ENCODE measurements around the gene ABCA6. TPM values are rescaled to one million over a fixed set of nuclear protein-coding genes. Genes with fewer than 3 reads are reported as not detected.
A peak's percentile ranks its signal among the peaks of the same experiment; 100 is the strongest.

The ABCA6 gene
- total and polyA plus RNA-seq, 9 of the 15 experiments (the other 6 are each of a cell fraction or from before 2014, with no cell fraction given), result 0.06 to 0.73 (median 0.15) TPM

DNA sequence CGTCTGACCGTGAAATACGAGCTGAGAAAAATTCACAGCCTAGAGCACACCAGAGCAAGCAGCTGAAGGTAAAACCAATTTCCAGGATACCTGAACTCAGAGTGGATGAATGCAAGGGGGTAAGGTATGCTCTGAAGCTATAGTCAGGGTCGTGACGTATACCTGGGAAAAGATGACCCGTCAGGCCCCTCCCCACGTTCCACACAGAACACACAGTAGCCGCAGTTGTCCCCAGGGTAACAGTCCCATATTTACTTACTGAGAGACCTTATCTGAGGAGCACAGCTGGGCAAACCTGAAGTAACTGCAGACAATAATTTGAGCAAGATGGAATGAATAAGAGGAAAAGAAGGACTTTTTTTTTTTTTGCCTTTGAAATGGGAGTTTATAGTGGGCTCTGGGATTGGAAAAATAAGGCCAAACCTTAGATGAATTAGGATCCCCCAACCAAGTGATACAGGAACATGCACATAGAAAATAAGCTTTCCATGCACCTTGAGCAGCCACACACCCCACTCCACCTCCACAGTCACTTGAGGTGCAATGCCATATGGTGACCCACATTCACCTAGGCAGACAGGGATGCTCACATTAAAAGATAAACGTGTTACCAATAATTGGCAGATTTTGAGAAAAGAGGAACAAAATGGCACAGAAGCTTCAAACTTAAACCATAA is 38.0 kb downstream of the ABCA6 start (continued):
- TF ChIP-seq ZBTB40 (IDR thresholded peaks at IDR 0.05) (peak; percentile 9; the same call in 1 of the 2 replicates), ZBTB40 (CRISPR knock-in tag; IDR thresholded peaks at IDR 0.05) (no peak), ZNF121 (CRISPR knock-in tag; conservative IDR thresholded peaks at IDR 0.05) (no peak), SMAD2 (IDR thresholded peaks at IDR 0.05; ENCODE audit: low read depth, low read length) (no peak), HMBOX1 (IDR thresholded peaks at IDR 0.05) (no peak), POLR2G (IDR thresholded peaks at IDR 0.05; ENCODE audit: low read depth, low read length) (no peak), GATAD2A (IDR thresholded peaks at IDR 0.05) (no peak), CEBPZ (IDR thresholded peaks at IDR 0.05; ENCODE audit: borderline replicate concordance, low read depth, low read length) (no peak), MEF2D (tag; conservative IDR thresholded peaks at IDR 0.05; ENCODE audit: low read depth) (no peak), ZKSCAN1 (IDR thresholded peaks at IDR 0.05; ENCODE audit: low read depth, low read length) (peak; percentile 47; the same call in 1 of the 2 replicates), ZBTB1 (CRISPR knock-in tag; IDR thresholded peaks at IDR 0.05; ENCODE audit: borderline replicate concordance, low read depth) (no peak)
- TF ChIP-seq, protein P1, sequence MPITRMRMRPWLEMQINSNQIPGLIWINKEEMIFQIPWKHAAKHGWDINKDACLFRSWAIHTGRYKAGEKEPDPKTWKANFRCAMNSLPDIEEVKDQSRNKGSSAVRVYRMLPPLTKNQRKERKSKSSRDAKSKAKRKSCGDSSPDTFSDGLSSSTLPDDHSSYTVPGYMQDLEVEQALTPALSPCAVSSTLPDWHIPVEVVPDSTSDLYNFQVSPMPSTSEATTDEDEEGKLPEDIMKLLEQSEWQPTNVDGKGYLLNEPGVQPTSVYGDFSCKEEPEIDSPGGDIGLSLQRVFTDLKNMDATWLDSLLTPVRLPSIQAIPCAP (CRISPR knock-in tag; IDR thresholded peaks at IDR 0.05; ENCODE audit: borderline replicate concordance), result no peak

Measured in K562 (cell line).